ENCODE measurements around the gene GRM7. TPM values are rescaled to one million over a fixed set of nuclear protein-coding genes. Genes with fewer than 3 reads are reported as not detected.

Gene GRM7
- total RNA-seq, 4 donors from 2014 or later: not detected

DNA sequence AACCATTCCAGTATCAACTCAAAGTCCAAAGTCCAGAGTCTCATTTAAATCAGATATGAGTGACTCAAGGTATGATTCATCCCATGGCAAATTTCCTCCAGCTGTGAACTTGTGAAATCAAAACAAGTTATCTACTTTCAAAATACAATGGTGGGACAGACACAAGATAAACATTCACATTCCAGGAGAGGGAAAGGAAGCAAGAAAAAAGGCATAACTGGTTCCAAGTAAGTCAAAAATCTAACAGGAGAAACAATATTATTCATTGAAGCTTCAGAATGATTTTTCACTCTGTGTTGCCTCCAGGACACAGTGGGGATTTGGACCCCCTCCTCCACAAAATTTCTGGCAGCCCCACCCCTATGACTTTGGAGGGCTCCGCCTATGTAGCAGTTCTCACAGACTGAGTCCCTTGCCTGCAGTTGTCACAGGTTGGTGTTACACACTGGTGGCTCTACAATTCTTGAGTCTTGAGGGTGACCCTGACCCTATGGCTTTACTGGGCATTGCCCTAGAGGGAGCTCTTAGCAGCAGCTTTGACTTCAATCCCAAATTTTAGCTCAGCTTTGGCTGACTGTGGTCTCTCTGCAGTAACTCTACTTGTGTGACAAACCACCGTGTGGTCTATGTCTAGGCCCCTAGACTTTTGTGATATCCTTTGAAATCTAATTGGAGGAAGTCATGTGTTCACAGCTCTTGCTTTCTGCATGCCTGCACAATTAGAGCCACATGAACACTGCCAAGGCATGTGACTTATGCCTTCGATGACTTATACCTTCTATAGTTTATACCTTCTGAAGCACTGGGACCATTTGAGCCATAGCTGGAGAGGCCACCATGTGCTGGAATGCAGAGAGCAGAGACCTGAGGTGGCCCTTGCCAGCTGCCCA lies 644.2 kb downstream of the GRM7 start:
- Histone ChIP-seq H3K4me3 (no peak overlapping the region), H3K4me1 (no peaks in the 10 kb centered on the region), H3K27ac (no peak overlapping the region), H3K27me3 (no peaks in the 10 kb centered on the region), H3K9me3 (no peaks in the 10 kb centered on the region), H3K36me3 (no peaks in the 10 kb centered on the region)
- intact Hi-C loops (cut with DNase I; ENCODE audit: low total_unique reads): no loop called here
- no peak for TF ChIP-seq CTCF (IDR thresholded peaks at IDR 0.05 in 4 of 5, conservative IDR thresholded peaks at IDR 0.05 in 1 of 5)
- no peak for TF ChIP-seq POLR2A (IDR thresholded peaks at IDR 0.05)
- no peak for DNase-seq
- ATAC-seq: no peak
- in situ Hi-C loops (cut with MboI; ENCODE audit: low sequenced_read_pairs in 4 of 4): no loop called here

- no peak for ATAC-seq
- no peak overlapping the region for H3K27ac ChIP-seq
- intact Hi-C loops (cut with DNase I; ENCODE audit: low total_unique reads): no loop called here
- H3K27me3 ChIP-seq: no peaks in the 10 kb centered on the region
- no peaks in the 10 kb centered on the region for H3K36me3 ChIP-seq
- DNase-seq: no peak
- H3K9me3 ChIP-seq: no peaks in the 10 kb centered on the region
- in situ Hi-C loops (cut with MboI; ENCODE audit: low sequenced_read_pairs in 4 of 4): no loop called here
- no peak for TF ChIP-seq POLR2A (IDR thresholded peaks at IDR 0.05)
- TF ChIP-seq CTCF (IDR thresholded peaks at IDR 0.05 in 4 of 5, conservative IDR thresholded peaks at IDR 0.05 in 1 of 5): no peak
- no peak overlapping the region for H3K4me3 ChIP-seq
- H3K4me1 ChIP-seq: no peaks in the 10 kb centered on the region
Observed at GRCh38 chr3:7506606-7507180, 645.8 kb downstream of the GRM7 start.

DNA sequence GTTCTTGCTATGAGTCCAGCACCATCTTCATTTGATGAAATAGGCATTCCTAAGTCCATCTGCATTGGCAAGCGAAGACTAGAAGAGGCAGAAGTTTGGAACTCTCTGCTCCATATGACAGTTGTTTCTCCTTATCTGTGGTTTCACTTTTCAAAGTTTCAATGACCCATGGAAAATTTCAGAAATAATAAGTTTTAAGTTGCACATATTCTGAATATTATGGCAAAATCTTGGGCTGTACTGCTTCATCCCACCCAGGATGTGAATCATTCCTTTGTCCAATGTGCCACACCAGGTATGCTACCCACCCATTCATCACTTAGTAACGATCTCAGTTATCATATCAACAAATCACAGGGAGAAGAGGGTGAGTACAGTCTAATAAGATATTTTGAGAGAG lies 647.9 kb downstream of the GRM7 start:
- Histone ChIP-seq H3K4me1 (no peaks in the 10 kb centered on the region), H3K9me3 (no peaks in the 10 kb centered on the region), H3K36me3 (no peaks in the 10 kb centered on the region), H3K27me3 (no peaks in the 10 kb centered on the region), H3K4me3 (no peak overlapping the region), H3K27ac (no peak overlapping the region)
- DNase-seq: no peak
- no peak for ATAC-seq
- in situ Hi-C loops (cut with MboI; ENCODE audit: low sequenced_read_pairs in 4 of 4) (no loop called here), intact Hi-C loops (cut with DNase I; ENCODE audit: low total_unique reads) (no loop called here)
- TF ChIP-seq POLR2A (IDR thresholded peaks at IDR 0.05) (no peak), CTCF (IDR thresholded peaks at IDR 0.05 in 4 of 5, conservative IDR thresholded peaks at IDR 0.05 in 1 of 5) (no peak)

DNA sequence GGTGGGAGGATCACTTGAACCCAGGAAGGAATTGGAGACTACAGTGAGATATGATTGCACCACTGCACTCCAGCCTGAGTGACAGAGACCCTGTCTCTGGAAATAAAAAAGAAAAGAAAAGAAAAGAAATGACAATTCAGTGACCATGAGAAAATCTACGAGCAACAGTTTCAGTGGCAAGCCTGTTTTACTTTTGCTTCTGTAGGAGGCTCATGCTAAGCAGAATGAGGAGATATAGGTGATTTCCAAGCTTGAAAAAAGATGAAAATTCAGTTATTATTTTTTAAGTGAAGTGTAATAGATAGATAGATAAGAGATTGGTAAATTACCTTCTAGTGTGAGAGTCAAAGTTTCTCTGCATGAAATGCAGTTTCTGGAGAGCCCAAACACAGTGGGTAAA lies 651.1 kb downstream of the GRM7 start:
- DNase-seq (no peak), ATAC-seq (no peak)
- intact Hi-C loops (cut with DNase I; ENCODE audit: low total_unique reads) (no loop called here), in situ Hi-C loops (cut with MboI; ENCODE audit: low sequenced_read_pairs in 4 of 4) (no loop called here)
- TF ChIP-seq CTCF (IDR thresholded peaks at IDR 0.05 in 4 of 5, conservative IDR thresholded peaks at IDR 0.05 in 1 of 5) (no peak), POLR2A (IDR thresholded peaks at IDR 0.05) (no peak)
- Histone ChIP-seq H3K36me3 (no peaks in the 10 kb centered on the region), H3K27me3 (no peaks in the 10 kb centered on the region), H3K4me1 (no peaks in the 10 kb centered on the region), H3K4me3 (no peak overlapping the region), H3K9me3 (no peaks in the 10 kb centered on the region), H3K27ac (no peak overlapping the region)

Data from gastrocnemius medialis (tissue), 4 donors.